NCI-H1436 treated with DMSO at 0.1 percent for 48 hours (cell line): ENCODE data around the gene FILIP1L.

ENCODE experiments used
- DNase-seq: peaks from one replicate; lab custom pipeline; 2025; lab: John Stamatoyannopoulos, UW

FILIP1L gene

DNA sequence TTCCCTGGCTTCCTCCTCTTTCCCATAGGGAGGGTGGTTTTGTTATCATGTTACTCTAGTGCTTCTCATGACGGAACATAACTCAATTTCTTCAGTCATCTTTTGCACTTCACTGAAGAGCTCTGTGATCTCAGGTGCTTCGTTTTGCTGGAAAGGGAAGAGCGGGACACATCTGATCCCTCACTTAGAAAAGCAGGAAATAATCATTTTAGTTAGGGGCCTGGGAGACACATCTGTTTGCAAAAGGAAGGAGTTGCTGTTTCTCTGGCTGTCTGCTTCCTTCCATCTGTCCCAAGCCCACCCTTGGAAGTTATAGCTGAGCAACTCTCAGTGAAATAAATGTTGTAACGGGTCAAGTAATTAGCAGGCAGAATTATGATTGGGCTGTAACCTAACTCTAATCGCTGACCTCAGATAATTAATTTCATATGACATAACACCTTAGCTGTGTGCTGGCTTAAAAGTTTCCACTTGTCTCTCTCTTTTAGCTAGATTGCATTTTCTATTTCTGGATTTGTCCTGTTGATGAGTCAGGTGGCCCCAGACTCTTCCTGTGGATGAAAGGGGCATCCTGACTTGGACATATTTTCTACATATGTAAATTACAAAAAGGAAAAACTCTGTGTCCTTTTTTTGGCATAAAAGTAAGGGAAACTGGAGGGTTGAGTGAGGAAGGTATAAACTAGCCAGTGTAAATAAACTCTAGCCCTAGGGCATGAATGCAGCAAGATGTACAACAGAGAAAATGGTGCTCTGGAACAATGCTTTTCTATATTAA is 11.0 kb upstream of the FILIP1L start:
- no peak for DNase-seq

DNA sequence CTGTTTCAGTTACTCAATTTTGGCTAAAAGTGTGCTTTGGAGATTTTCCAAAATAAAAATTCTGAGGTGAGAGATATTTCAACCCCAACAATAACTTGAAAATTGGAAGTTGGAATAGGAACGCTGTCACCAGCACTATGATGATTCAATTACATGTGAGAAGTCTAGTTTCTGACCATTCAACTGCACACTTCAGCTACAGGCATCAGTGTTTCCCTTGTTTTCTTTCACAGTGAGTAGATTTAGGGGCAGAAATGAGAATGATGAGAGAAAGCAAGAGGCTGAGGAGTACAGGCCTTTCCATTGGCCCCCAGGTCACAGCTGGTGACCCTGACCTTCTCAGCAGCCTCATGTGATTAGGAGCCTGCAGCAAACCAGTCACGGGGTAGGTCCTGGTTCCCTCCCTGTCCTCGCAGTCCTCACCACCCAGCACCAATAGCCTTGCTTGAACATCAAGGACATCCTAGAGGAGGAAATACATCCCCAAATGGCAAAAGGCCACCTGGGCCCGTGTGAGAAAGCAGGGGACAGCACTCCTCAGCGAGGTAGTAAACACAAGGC is 10.0 kb upstream of the FILIP1L start:
- no peak for DNase-seq

- no peak for DNase-seq
These were observed 8.8 kb upstream of the FILIP1L start for GRCh38 chr3:100123112-100123511.

DNA sequence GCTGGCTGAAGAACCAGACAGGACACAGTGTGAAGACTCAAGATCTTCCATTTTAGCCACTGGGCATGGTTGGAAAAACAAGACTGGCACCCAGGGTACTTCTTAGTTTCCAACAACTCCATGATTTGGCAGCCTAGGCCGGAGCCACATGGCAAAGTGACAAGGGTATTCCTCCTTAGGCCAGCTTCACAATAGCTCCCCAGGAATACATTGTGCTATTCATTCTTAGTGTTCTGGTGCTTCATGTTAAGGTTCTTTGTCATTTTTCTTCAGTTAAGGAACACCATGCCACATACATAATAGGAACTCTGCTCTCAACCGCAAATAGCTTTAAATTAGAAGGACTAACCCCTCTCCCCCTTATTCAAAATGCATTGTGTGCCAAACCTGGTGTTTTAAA is 8.0 kb upstream of the FILIP1L start:
- no peak for DNase-seq

- DNase-seq = no peak
These were observed 6.4 kb upstream of the FILIP1L start for GRCh38 chr3:100120693-100121092.

DNA sequence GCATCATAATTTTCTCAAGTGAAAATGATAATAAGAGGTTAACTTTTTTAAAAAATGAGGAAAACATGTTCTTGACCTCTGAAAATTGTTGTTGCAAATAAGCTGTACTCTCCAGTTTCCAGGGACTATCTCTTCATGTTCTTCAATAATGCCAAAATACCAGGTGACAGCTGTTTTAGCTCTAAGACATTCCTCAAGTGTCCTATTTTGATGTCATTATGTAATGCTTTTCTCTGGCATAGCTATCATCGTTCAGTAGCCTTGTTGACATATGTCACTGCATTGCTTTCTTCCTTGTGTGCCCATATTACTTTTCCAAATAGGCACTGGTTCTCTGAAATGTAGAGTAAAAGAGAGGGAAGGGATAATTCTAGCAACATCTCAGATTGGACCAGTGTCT is 5.7 kb upstream of the FILIP1L start:
- no peak for DNase-seq

GRCh38 chr3:100117093-100117492 is 2.8 kb upstream of the FILIP1L start:
- DNase-seq = no peak

DNA sequence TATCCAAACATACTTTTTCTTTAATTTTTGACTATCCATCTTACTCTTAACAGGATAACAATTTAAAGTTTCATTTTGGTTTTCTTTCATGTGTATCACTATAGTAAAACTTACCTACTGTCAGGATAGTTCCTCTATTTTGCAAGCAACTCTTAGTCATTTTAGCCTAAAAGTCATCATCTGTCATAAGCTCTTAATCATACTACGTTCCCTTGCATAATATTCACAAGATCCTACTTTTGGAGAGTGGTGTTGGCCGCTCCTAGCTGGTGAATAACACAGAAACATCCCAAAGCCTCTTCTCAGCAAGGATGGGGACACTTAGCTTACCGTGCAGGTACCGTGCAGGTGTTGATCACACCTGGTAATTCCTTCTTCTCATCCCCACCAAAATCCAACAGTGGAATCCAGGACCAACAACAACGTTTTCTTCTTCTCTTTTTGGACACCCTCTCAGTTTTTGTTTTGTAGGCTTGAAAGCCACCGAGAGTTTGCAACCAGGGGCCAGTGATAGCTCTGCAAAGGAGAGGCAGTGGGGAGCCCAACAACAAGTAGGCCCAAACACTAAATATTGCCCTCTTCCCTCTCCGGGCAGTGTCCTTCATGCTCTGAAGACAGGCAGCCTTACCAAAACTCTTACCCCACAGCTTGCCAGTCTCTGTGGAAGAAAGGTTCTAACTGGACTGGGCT is 433 bp downstream of the FILIP1L start:
- no peak for DNase-seq

DNA sequence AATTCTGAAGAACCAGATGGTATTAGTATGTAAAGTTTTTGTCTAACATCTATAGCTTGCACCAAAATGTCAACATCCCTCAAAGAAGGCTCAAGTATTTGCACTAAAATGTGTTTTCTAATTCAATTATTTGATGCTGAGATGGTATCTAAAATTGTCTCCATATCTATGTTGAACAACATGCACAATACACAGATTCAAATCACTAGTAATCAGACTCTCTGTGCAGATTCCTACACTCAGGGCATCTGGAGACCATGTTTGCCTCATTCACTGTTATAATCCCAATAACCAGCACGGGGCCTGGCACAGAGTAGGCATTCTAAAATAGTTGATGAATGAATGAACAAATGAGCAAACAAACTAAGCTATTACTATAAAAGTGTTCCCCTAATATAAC is 2.6 kb downstream of the FILIP1L start:
- DNase-seq = no peak

DNA sequence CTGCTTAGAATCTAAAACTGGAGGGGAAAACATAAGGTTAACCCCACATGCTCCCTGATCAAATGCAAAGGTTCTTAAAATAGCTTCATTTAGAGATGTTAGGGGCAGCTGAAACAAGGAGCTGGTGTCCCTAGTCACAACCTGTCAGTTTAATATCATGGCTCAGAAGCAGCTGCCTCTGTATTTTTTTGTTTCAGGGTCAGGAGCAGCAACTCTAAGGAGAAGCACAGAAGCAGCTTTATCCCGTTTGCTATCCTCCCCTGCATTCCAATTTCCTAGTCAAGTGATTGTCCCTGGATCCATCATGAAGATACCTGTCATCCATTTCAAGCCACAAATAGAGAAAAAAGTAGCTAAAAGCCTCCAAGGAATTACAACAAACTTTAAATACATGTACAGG is 4.1 kb downstream of the FILIP1L start:
- DNase-seq = no peak

- DNase-seq = no peak
These were observed 5.7 kb downstream of the FILIP1L start for GRCh38 chr3:100108464-100109079.

DNA sequence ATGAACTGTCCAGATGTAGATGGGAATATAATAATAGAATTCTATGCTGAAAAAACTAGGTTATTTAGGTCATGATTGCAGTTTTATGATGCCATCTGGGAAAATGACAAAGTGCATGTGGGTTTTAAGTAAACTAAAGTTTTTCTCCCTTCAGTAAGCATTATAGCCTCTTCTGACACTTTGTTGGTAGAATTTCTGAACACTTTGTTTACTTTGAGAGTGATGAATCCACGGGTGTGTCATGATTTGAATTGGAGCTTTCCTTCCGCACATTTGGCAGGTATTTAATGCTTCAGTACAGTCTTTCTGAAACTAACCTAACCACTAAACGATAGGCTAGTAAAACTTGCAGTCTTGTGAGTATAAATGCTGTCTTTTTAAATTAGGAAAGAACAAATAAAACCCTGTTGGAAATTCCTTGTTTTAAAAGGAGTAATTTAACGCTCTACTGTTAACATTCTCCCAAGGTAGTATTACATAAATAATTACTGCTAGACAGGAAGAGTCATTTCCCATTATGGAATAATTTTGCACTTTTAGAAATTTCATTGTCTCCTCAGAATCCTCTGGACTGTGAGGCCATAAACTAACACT is 7.0 kb downstream of the FILIP1L start:
- no peak for DNase-seq

- DNase-seq = no peak
These were observed 7.7 kb downstream of the FILIP1L start for GRCh38 chr3:100106531-100107141.

GRCh38 chr3:100106094-100106493 is 8.2 kb downstream of the FILIP1L start:
- no peak for DNase-seq

GRCh38 chr3:100105501-100105900 is 8.8 kb downstream of the FILIP1L start:
- DNase-seq = no peak

DNA sequence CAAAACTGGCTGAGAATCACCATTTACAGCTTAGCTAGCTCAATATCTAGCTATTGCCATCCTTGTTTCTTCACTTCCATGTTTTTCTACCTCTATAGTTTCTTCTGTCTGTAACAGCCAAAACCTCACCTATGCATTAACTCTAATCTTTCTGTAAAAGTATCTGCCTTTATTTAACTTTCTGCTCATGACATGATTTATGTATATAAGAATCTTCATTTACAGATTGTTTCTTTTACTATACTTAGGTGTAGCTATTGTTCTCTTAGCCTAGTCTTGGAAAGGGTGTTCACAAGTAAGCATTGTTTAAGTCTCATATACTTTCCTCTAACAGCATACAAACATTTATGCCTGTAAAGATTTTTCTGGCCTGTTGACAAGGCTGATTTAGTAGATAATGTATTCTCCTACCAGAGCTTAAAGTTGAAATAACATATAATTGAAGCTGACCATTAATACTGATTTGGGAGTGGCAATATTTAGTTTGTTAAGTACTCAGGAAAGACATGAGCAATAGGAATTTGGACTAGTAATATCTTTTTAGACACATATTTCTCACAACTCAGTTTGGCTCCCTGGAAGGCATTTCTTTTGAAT is 9.4 kb downstream of the FILIP1L start:
- DNase-seq = no peak

- no peak for DNase-seq
These were observed 9.9 kb downstream of the FILIP1L start for GRCh38 chr3:100104442-100104798.

- no peak for DNase-seq
These were observed 10.5 kb downstream of the FILIP1L start for GRCh38 chr3:100103558-100104441.

DNA sequence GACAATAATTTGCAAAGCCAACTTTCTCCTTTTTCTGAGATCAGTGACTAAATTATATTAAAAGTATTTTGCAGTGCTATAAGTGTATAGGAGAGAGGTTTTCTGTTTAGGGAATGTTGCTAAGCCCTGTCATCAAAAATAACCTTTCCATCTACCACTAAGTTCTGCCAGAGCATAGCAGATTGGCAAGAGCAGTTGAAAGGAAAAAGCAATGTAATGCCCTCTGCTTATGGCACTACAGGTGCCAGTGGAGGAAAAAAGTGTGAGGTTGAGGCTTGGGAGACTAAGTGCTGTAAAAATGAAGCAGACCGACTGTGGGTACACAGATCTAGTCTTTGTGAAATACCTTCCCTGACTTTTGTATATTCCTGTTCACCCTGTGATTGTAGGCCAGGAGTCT is 11.5 kb downstream of the FILIP1L start:
- DNase-seq = no peak

DNA sequence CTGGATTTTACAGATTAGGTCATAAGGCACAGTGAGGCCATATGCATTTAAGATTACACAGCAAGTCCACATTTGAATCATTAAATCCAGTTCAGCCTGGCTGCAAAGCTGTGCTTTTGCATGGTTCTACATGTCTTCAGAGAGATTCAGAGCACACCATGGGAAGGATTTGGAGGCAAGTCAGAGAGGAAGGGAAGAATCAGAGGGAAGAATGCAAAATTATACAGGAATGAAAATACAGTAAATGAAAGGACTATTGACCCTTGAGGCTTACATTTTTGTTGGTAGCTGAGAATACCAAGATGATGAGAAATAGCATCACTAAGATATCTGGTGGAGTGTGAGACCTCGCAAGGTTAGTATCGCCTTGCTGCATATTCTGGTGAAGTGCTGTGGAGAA is 13.9 kb downstream of the FILIP1L start:
- no peak for DNase-seq

GRCh38 chr3:100099621-100100020 is 14.7 kb downstream of the FILIP1L start:
- no peak for DNase-seq
